HepG2 (cell line): ENCODE data around the gene WDR91. TPM values are rescaled to one million over a fixed set of nuclear protein-coding genes. Genes with fewer than 3 reads are reported as not detected.

ENCODE experiments used
- ATAC-seq: fragments of 200-7000 bp; cut with Tn5 transposase; 3 replicates; pipeline ENCODE4 v1.9.1; 2020; ENCODE audit warnings: mild to moderate bottlenecking, moderate library complexity
- BruUV-seq: library from RNA; stranded (reverse); fragments of 400-500 nt; replicated peaks from 2 replicates; lab custom pipeline; 2021; lab: Mats Ljungman, UMichigan
- CTCF ChIA-PET: fragments of 300-600 bp; formaldehyde crosslinking; extraction: SDS; loops from one replicate; lab custom pipeline; 2021; ENCODE audit warnings: low total read pairs, inconsistent platforms, low intra/inter-chr PET ratio; lab: Yijun Ruan, JAX
- POLR2A ChIA-PET: fragments of 350-600 bp; sonication (Branson Sonifier 250); formaldehyde crosslinking; loops from one replicate; lab custom pipeline; 2020; ENCODE audit warnings: antibody characterized with exemption, inconsistent platforms; lab: Yijun Ruan, JAX
- DNase-seq: peaks from one replicate; pipeline ENCODE4 v3.0.0-alpha.2; 2015; ENCODE audit warnings: low spot score
- FAIRE-seq: peaks from 3 replicates; lab custom pipeline; 2011; peaks lifted over from hg19 to GRCh38; lab: Jason Lieb, UNC
- H2AFZ ChIP-seq: one replicate; pipeline ENCODE4 v1.6.1; 2011; ENCODE audit warnings: low read length, inconsistent platforms
- H3K27ac ChIP-seq: fragments of 300-600 bp; 3 replicates; pipeline ENCODE4 v1.8.0; 2011; ENCODE audit warnings: mixed run types, mild to moderate bottlenecking, mixed read lengths, low read length, inconsistent platforms; ENCODE audit not compliant: insufficient read depth; ENCODE audit errors: extremely low read length
- H3K27me3 ChIP-seq, 2 experiments: fragments of 200-600 bp in 1 of 2; 2 replicates in 1 of 2; 3 replicates in 1 of 2; pipeline versions ENCODE4 v1.6.0 to v1.8.0; 2011; ENCODE audit warnings: low read length in 2 of 2, mild to moderate bottlenecking in 2 of 2, moderate library complexity in 2 of 2, inconsistent platforms in 1 of 2; ENCODE audit not compliant: insufficient read depth in 2 of 2, control insufficient read depth in 1 of 2
- H3K36me3 ChIP-seq, 2 experiments: fragments of 200-600 bp in 1 of 2; replicated peaks in 1 of 2; 2 replicates in 1 of 2; 3 replicates in 1 of 2; pipeline versions ENCODE4 v1.5.1 to v1.8.0; 2011; ENCODE audit warnings: low read length in 2 of 2, inconsistent platforms in 1 of 2; ENCODE audit not compliant: insufficient read depth in 2 of 2, control insufficient read depth in 1 of 2
- H3K4me1 ChIP-seq: 2 replicates; pipeline ENCODE4 v1.5.1; 2012; ENCODE audit warnings: low read length, inconsistent platforms; ENCODE audit not compliant: insufficient read depth
- H3K4me2 ChIP-seq: 2 replicates; pipeline ENCODE4 v1.6.0; 2011; ENCODE audit warnings: low read depth, low read length, inconsistent platforms
- H3K4me3 ChIP-seq, 3 experiments: fragments of 200-600 bp in 1 of 3; sonication (generic), shearing (Covaris generic) in 1 of 3; replicated peaks in 1 of 3; 2 replicates each; pipeline ENCODE4 v1.5.1; 2011 to 2016; ENCODE audit warnings: low read length in 3 of 3, inconsistent platforms in 2 of 3, low read depth in 2 of 3, mild to moderate bottlenecking in 2 of 3, control low read depth in 1 of 3, mixed read lengths in 1 of 3; ENCODE audit not compliant: insufficient read depth in 1 of 3
- H3K79me2 ChIP-seq: one replicate; pipeline ENCODE4 v1.6.1; 2011; ENCODE audit warnings: low read length, inconsistent platforms; ENCODE audit not compliant: insufficient read depth
- H3K9ac ChIP-seq: 2 replicates; pipeline ENCODE4 v1.6.0; 2011; ENCODE audit warnings: mild to moderate bottlenecking, low read depth, low read length, inconsistent platforms; ENCODE audit not compliant: insufficient read depth
- H3K9me3 ChIP-seq: 2 replicates; pipeline ENCODE4 v1.5.1; 2012; ENCODE audit warnings: mild to moderate bottlenecking, low read length
- H4K20me1 ChIP-seq: 2 replicates; pipeline ENCODE4 v1.6.0; 2011; ENCODE audit warnings: inconsistent platforms, mild to moderate bottlenecking, low read length, moderate library complexity; ENCODE audit not compliant: insufficient read depth
- BRD4 ChIP-seq: sonication (generic); formaldehyde crosslinking; IDR thresholded peaks from 2 replicates; pipeline ENCODE4 v1.4.0; 2020; ENCODE audit warnings: missing genetic modification reagents
- HDAC1 ChIP-seq: sonication (generic); formaldehyde crosslinking; IDR thresholded peaks from 2 replicates; pipeline ENCODE4 v1.5.1; 2020; ENCODE audit warnings: mild to moderate bottlenecking, missing genetic modification reagents
- IRF2 ChIP-seq: IDR thresholded peaks from 2 replicates; pipeline ENCODE4 v1.6.1; 2018; ENCODE audit warnings: missing genetic modification reagents, missing compliant biosample characterization
- KLF9 ChIP-seq: IDR thresholded peaks from 2 replicates; pipeline ENCODE4 v1.6.1; 2016; ENCODE audit warnings: low read depth
- NFIB ChIP-seq: sonication (generic); formaldehyde crosslinking; IDR thresholded peaks from 2 replicates; pipeline ENCODE4 v1.9.0; 2021; ENCODE audit warnings: missing genetic modification reagents, mild to moderate bottlenecking, borderline replicate concordance
- ZNF160 ChIP-seq: sonication (generic); formaldehyde crosslinking; IDR thresholded peaks from 2 replicates; pipeline ENCODE4 v1.8.0; 2022; ENCODE audit warnings: mild to moderate bottlenecking, inconsistent platforms, missing genetic modification reagents
- WGBS: methylation state at CpG from one replicate; pipeline ENCODE4 v1.1.6; 2017; ENCODE audit warnings: low lambda C conversion rate; 5-methylcytosine and 5-hydroxymethylcytosine counted together
- in situ Hi-C: cut with HindIII; loops from 2 replicates; pipeline ENCODE4 v1.10.0; 2017; ENCODE audit warnings: low pct_unique_long_range_greater_than_20kb; ENCODE audit not compliant: extremely low pct_ligation_motif_present
- intact Hi-C: fragments of 100-400 bp; cut with micrococcal nuclease; formaldehyde crosslinking; loops from one replicate; pipeline ENCODE4 v1.10.0; 2022; ENCODE audit not compliant: unreplicated experiment
- polyA plus RNA-seq, 8 experiments: library from polyadenylated mRNA; depleted of rRNA in 3 of 8; stranded (reverse) in 7 of 8; unstranded in 1 of 8; fragments of >200 nt; fragmentation: Illumina TruSeq in 4 of 8; extraction: Trizol in 4 of 8; gene quantifications; 2 replicates each; pipeline versions ENCODE4 v1.2.1 to v1.2.3, GENCODE V29; 2011 to 2016; ENCODE audit warnings: low read depth in 4 of 8, missing spikeins in 1 of 8, mixed read lengths in 1 of 8; ENCODE audit not compliant: insufficient read depth in 1 of 8
- total RNA-seq, 5 experiments: library from RNA; depleted of rRNA; stranded (reverse); fragments of >200 nt; fragmentation: Illumina TruSeq; extraction: Trizol; gene quantifications; 2 replicates each; pipeline ENCODE4 v1.2.3, GENCODE V29; 2016; ENCODE audit warnings: low read depth in 1 of 5
- TF ChIP-seq, protein P1 (sequence below): sonication (generic); formaldehyde crosslinking; IDR thresholded peaks from 2 replicates; pipeline ENCODE4 v1.5.1; 2020; ENCODE audit warnings: mild to moderate bottlenecking, moderate library complexity, missing genetic modification reagents
- TF ChIP-seq, protein P2 (sequence below): sonication (generic); formaldehyde crosslinking; IDR thresholded peaks from 2 replicates; pipeline ENCODE4 v1.4.0; 2020; ENCODE audit warnings: missing genetic modification reagents

WDR91 gene
- total and polyA plus RNA-seq, 2 of the 13 experiments (the other 11 are each of a cell fraction or from before 2014, with no cell fraction given) = 11.6 to 12.1 TPM

DNA sequence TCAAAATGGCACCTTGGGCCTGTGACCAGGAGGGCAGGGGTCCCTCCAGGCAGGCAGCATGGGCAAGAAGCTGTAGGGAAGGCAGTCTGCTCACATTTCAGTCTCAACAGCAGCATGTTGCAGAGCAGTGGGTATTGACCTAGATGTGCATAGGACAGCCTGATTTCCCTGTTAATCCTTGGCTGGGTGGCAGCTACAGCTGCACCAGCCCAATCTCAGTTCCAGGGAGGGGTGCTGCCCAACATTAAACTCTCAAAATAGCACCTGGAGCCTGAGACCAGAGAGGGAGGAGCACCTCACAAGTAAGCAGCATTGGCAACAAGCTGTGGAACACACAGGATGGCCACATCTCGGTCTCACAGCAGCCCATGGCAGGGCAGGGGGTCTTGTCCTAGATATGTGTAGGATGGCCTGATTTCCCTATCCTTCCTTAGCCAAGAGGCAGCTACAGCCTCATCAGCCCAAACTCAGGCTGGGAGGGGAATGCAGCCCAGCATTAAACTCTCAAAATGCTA, 53.1 kb downstream of the WDR91 start:
- Histone ChIP-seq H3K79me2 (peaks cover 73% of the 10 kb centered on the region), H2AFZ (no peak overlapping the region), H3K36me3 (peaks cover 4 to 18% of the 10 kb centered on the region in 2 experiments; a peak in 4 of 5 replicates), H3K27me3 (no peaks in the 10 kb centered on the region), H3K27ac (no peak overlapping the region), H3K4me1 (peaks cover 71% of the 10 kb centered on the region), H3K4me3 (no peak overlapping the region), H4K20me1 (no peaks in the 10 kb centered on the region; the same call in 1 of the 2 replicates), H3K9me3 (peaks cover 32% of the 10 kb centered on the region), H3K9ac (no peak overlapping the region), H3K4me2 (no peak overlapping the region)
- POLR2A ChIA-PET = interaction anchor here (1.2 to 1.9 kb wide), 3 partner anchors 10 to 13 kb away, joined by 3 to 6 read pairs (median 5); partner anchors contain the start of genes CYREN and TMEM140
- ATAC-seq (no peak), FAIRE-seq (no peak), DNase-seq (no peak)
- TF ChIP-seq HDAC1 = no peak
- no TSS peak for BruUV-seq
- no CpG with 5 or more reads among the region's 1 CpG for WGBS
- in situ Hi-C loops = no loop called here
- intact Hi-C loops = no loop called here
- CTCF ChIA-PET = no interaction called here

DNA sequence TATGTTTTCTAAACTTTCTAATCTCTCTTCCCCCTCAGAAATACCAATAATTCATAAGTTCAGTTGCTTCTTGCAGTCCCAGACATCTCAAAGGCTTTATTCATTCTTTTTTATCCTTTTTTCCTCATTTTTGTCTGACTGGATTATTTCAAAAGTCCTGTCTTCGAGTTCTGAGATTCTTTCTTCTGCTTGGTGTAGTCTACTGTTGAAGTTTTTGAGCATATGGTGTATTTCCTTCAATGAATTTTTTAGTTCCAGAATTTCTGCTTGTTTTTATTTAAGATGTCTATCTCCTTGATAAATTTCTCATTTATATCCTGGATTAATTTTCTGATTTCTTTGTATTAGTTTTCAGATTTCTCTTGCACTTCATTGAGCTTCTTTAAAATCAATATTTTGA, 55.0 kb downstream of the WDR91 start:
- intact Hi-C loops (no loop called here), in situ Hi-C loops (no loop called here)
- DNase-seq (no peak), FAIRE-seq (no peak), ATAC-seq (no peak)
- CTCF ChIA-PET = no interaction called here
- peaks cover 77% of the 10 kb centered on the region for H3K4me1 ChIP-seq
- POLR2A ChIA-PET = interaction anchor here (0.6 kb wide), 1 partner anchor 8 kb away, joined by 3 read pairs; the partner anchor contains the start of gene TMEM140
- no peak overlapping the region for H3K27ac ChIP-seq
- 94% methylated on average over 1 of the region's 1 CpG for WGBS
- peaks cover 4 to 20% of the 10 kb centered on the region in 2 experiments; a peak in 4 of 5 replicates for H3K36me3 ChIP-seq
- no peak for TF ChIP-seq IRF2 (CRISPR knock-in tag)
- TF ChIP-seq, protein P1, sequence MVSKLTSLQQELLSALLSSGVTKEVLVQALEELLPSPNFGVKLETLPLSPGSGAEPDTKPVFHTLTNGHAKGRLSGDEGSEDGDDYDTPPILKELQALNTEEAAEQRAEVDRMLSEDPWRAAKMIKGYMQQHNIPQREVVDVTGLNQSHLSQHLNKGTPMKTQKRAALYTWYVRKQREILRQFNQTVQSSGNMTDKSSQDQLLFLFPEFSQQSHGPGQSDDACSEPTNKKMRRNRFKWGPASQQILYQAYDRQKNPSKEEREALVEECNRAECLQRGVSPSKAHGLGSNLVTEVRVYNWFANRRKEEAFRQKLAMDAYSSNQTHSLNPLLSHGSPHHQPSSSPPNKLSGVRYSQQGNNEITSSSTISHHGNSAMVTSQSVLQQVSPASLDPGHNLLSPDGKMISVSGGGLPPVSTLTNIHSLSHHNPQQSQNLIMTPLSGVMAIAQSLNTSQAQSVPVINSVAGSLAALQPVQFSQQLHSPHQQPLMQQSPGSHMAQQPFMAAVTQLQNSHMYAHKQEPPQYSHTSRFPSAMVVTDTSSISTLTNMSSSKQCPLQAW (CRISPR knock-in tag) = no peak
- no peak for TF ChIP-seq KLF9 (CRISPR knock-in tag)
- peak; percentile 99 for TF ChIP-seq ZNF160
- no peak for TF ChIP-seq BRD4
- no peak for TF ChIP-seq NFIB (CRISPR knock-in tag)
- TF ChIP-seq, protein P2, sequence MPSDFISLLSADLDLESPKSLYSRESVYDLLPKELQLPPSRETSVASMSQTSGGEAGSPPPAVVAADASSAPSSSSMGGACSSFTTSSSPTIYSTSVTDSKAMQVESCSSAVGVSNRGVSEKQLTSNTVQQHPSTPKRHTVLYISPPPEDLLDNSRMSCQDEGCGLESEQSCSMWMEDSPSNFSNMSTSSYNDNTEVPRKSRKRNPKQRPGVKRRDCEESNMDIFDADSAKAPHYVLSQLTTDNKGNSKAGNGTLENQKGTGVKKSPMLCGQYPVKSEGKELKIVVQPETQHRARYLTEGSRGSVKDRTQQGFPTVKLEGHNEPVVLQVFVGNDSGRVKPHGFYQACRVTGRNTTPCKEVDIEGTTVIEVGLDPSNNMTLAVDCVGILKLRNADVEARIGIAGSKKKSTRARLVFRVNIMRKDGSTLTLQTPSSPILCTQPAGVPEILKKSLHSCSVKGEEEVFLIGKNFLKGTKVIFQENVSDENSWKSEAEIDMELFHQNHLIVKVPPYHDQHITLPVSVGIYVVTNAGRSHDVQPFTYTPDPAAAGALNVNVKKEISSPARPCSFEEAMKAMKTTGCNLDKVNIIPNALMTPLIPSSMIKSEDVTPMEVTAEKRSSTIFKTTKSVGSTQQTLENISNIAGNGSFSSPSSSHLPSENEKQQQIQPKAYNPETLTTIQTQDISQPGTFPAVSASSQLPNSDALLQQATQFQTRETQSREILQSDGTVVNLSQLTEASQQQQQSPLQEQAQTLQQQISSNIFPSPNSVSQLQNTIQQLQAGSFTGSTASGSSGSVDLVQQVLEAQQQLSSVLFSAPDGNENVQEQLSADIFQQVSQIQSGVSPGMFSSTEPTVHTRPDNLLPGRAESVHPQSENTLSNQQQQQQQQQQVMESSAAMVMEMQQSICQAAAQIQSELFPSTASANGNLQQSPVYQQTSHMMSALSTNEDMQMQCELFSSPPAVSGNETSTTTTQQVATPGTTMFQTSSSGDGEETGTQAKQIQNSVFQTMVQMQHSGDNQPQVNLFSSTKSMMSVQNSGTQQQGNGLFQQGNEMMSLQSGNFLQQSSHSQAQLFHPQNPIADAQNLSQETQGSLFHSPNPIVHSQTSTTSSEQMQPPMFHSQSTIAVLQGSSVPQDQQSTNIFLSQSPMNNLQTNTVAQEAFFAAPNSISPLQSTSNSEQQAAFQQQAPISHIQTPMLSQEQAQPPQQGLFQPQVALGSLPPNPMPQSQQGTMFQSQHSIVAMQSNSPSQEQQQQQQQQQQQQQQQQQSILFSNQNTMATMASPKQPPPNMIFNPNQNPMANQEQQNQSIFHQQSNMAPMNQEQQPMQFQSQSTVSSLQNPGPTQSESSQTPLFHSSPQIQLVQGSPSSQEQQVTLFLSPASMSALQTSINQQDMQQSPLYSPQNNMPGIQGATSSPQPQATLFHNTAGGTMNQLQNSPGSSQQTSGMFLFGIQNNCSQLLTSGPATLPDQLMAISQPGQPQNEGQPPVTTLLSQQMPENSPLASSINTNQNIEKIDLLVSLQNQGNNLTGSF (CRISPR knock-in tag) = no peak
- no TSS peak for BruUV-seq
- no peaks in the 10 kb centered on the region for H3K27me3 ChIP-seq
- H3K79me2 ChIP-seq = peaks cover 82% of the 10 kb centered on the region
- H3K4me3 ChIP-seq = no peak overlapping the region
- no peaks in the 10 kb centered on the region; the same call in none of the 2 replicates for H4K20me1 ChIP-seq
- peaks cover 20% of the 10 kb centered on the region for H3K9me3 ChIP-seq
- no peak overlapping the region for H3K4me2 ChIP-seq
- no peak overlapping the region for H3K9ac ChIP-seq
- no peak overlapping the region for H2AFZ ChIP-seq
